Brain microvascular endothelial cell (primary cell): ENCODE measurements around the gene TMEM141.
"Not testable (repeated sequence)": the region's sequence is repeated elsewhere in the genome, so short reads cannot be mapped to it uniquely, and the experiment has no call there.

Source experiments
- DNase-seq: peaks from one replicate; pipeline ENCODE4 v3.0.0-alpha.2; 2020
- H3K27ac ChIP-seq: fragments of 250-450 bp; sonication (Bioruptor Pico); 2 replicates; pipeline ENCODE4 v1.5.1; 2020; ENCODE audit warnings: mild to moderate bottlenecking, moderate library complexity
- H3K27me3 ChIP-seq: fragments of 250-450 bp; sonication (Bioruptor Pico); replicated peaks from 2 replicates; pipeline ENCODE4 v1.5.1; 2020; ENCODE audit warnings: mild to moderate bottlenecking
- H3K36me3 ChIP-seq: fragments of 250-450 bp; sonication (Bioruptor Pico); replicated peaks from 2 replicates; pipeline ENCODE4 v1.5.1; 2020; ENCODE audit warnings: mild to moderate bottlenecking
- H3K4me3 ChIP-seq: 2 replicates; pipeline ENCODE4 v1.5.1; 2011; ENCODE audit warnings: low read depth, mild to moderate bottlenecking, control low read depth, low read length, moderate library complexity
- CTCF ChIP-seq: IDR thresholded peaks from 2 replicates; pipeline ENCODE4 v1.5.1; 2011; ENCODE audit warnings: low read depth, mild to moderate bottlenecking, moderate library complexity, low read length, control low read depth, inconsistent platforms; ENCODE audit errors: missing control alignments
- in situ Hi-C: cut with HindIII; loops from 2 replicates; pipeline ENCODE4 v1.10.0; 2017; ENCODE audit warnings: low sequenced_read_pairs, low pct_ligation_motif_present

Gene TMEM141

GRCh38 chr9:136784249-136784996 is 6.7 kb upstream of the TMEM141 start:
- Histone ChIP-seq H3K4me3 (no peak overlapping the region), H3K36me3 (no peaks in the 10 kb centered on the region), H3K27me3 (peaks cover 3% of the 10 kb centered on the region), H3K27ac (no peak overlapping the region)
- no peak for DNase-seq
- in situ Hi-C loops = no loop called here
- TF ChIP-seq CTCF = peak; percentile 38

- TF ChIP-seq CTCF = no peak
- in situ Hi-C loops = no loop called here
- Histone ChIP-seq H3K4me3 (no peak overlapping the region), H3K36me3 (no peaks in the 10 kb centered on the region), H3K27me3 (peaks cover 3% of the 10 kb centered on the region), H3K27ac (no peak overlapping the region)
- DNase-seq = no peak
Measured at GRCh38 chr9:136784997-136785361, 6.2 kb upstream of the TMEM141 start.

GRCh38 chr9:136785565-136786355 is 5.4 kb upstream of the TMEM141 start:
- DNase-seq, H3K36me3 ChIP-seq, H3K27me3 ChIP-seq, H3K27ac ChIP-seq, in situ Hi-C loops, H3K4me3 ChIP-seq: not testable (repeated sequence)

GRCh38 chr9:136786451-136786850 is 4.7 kb upstream of the TMEM141 start:
- DNase-seq = no peak
- H3K36me3 ChIP-seq = no peaks in the 10 kb centered on the region
- in situ Hi-C loops = no loop called here
- peaks cover 1% of the 10 kb centered on the region for H3K27me3 ChIP-seq
- TF ChIP-seq CTCF = no peak
- no peak overlapping the region for H3K27ac ChIP-seq
- H3K4me3 ChIP-seq = no peak overlapping the region

GRCh38 chr9:136786983-136787382 is 4.2 kb upstream of the TMEM141 start:
- H3K27me3 ChIP-seq, DNase-seq, in situ Hi-C loops, H3K27ac ChIP-seq, H3K4me3 ChIP-seq, H3K36me3 ChIP-seq: not testable (repeated sequence)

- no peak overlapping the region for H3K27ac ChIP-seq
- DNase-seq = peak; percentile 47
- in situ Hi-C loops = no loop called here
Measured at GRCh38 chr9:136787690-136788400, 3.3 kb upstream of the TMEM141 start.

GRCh38 chr9:136788644-136789522 is 2.3 kb upstream of the TMEM141 start:
- H3K27me3 ChIP-seq, H3K36me3 ChIP-seq, H3K27ac ChIP-seq, DNase-seq, H3K4me3 ChIP-seq, in situ Hi-C loops: not testable (repeated sequence)

More at GRCh38 chr9:136787690-136788400, 3.3 kb upstream of the TMEM141 start:
- Histone ChIP-seq H3K4me3 (no peak overlapping the region), H3K36me3 (peaks cover under 1% of the 10 kb centered on the region), H3K27me3 (no peaks in the 10 kb centered on the region)
- TF ChIP-seq CTCF = peak; percentile 76
